K562 treated with DMSO at 1 percent for 24 hours (cell line): Measurements from ENCODE around the gene NDC80. TPM values are rescaled to one million over a fixed set of nuclear protein-coding genes. Genes with fewer than 3 reads are reported as not detected.

Experiments
- total RNA-seq: library from RNA; unstranded; fragments of 300-600 nt; gene quantifications from 2 replicates; pipeline ENCODE4 v1.2.3, GENCODE V29; 2022; ENCODE audit warnings: low read depth; ENCODE audit not compliant: insufficient read depth

The NDC80 gene
- total RNA-seq, result 53.5 and 64.6 TPM in 2 replicates

GRCh38 chr18:2571200-2572170 lies at the start of gene NDC80, which contains the start of gene METTL4:
TSS of gene NDC80 (plus strand) at chr18:2571557. CDS start at chr18:2572986, 1,429 bp downstream.
TSS of gene METTL4 (minus strand) at chr18:2571505. CDS start at chr18:2567216, 4,289 bp downstream.

GRCh38 chr18:2655178-2655953 lies 84.0 kb downstream of the NDC80 start, which contains the start of gene SMCHD1:
TSS of gene SMCHD1 (plus strand) at chr18:2655726. CDS start at chr18:2656076, 350 bp downstream.

Other genes starting within 250 kb of the NDC80 start
- gene METTL4, start 52 bp upstream of the NDC80 start, total RNA-seq, result 6.9 and 8.1 TPM in 2 replicates
- 27.2 and 32.5 TPM in 2 replicates for gene SMCHD1, start 84.2 kb downstream of the NDC80 start, total RNA-seq